Stimulated activated CD4-positive, alpha-beta T cell treated with anti-CD3 and anti-CD28 coated beads, TNF-alpha, amount 100 ng/mL, for 1 hour (primary cell): ENCODE results near the gene ATP6V1B1.

Experiments
- DNase-seq, 3 donors: peaks; one replicate each; pipeline ENCODE4 v3.0.0-alpha.2; 2020; ENCODE audit warnings: low read depth in 3 of 3, low spot score in 1 of 3

ATP6V1B1 gene

DNA sequence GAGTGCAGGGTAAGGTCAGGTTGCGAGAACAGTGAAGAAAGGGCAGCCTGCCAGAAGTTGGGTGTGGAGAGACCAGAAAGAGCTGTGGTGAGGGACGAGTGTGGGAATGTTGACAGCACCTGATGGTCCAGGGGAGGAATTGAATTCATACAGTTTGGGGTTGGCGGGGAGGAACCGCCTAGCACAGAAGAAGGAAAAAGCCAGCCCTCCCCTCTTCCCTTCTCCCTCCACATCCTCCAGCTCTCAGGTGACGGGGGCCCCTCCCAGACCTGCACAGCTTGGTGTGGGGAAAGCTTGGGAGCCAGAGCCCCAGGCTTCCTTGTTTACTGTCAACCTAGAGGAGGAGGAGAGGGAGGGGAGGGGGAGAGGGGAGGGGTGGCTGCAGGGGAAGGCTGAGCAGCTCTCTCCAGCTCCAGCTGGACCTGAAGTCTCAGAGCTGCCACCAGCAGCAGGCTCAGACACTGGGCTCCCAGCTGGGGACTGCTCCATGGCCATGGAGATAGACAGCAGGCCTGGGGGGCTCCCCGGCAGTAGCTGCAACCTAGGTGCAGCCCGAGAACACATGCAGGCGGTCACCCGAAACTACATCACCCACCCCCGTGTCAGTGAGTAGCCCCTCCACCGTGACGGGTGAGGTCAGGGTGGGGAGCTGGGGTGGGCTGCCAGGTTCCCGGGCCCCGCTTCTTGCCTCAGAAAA, at the start of gene ATP6V1B1:
Gene ATP6V1B1, plus strand, starts transcription at position 433 of the 697 bp plus-strand sequence. Its CDS starts 55 bp downstream, at position 488.
- DNase-seq: no peak

DNA sequence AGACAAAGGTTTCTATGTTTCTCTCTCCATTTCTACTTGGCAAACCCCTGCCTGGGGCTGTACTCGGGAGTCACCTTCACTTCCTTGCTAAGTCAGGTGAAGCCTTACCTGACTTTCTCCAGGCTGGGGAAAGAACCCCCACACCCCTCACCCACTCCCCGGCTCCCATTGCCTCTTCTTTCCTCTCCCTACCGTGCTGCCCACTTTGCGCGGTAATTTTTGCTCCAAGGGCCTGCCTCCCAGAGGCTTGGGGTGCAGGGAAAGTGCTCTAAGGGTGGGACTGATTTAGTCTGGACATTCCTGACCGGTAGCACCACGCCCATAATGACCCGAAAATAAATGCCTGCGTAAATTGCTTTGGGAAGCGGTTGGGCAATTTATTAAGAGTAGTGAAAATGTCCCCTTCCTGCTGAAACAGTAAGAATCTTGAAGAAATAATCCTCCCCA, 49.1 kb upstream of the ATP6V1B1 start:
- no peak for DNase-seq

DNA sequence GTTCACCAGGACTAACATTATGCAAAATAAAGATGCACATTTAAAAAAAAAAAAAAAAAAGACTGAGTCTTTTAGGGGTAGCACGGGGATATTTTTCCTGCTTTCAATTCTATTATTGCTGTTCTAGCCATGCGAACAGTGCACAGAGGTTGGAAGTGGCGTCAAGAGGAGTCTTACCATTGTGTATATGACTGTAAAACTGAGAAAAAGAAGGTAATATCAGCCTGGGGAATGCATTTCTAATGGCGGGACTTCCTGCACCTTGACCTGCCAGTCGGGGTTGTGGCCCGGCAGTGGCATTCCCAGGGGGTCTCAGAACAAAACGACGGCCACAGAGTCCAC, 48.5 kb upstream of the ATP6V1B1 start:
- DNase-seq: no peak

DNA sequence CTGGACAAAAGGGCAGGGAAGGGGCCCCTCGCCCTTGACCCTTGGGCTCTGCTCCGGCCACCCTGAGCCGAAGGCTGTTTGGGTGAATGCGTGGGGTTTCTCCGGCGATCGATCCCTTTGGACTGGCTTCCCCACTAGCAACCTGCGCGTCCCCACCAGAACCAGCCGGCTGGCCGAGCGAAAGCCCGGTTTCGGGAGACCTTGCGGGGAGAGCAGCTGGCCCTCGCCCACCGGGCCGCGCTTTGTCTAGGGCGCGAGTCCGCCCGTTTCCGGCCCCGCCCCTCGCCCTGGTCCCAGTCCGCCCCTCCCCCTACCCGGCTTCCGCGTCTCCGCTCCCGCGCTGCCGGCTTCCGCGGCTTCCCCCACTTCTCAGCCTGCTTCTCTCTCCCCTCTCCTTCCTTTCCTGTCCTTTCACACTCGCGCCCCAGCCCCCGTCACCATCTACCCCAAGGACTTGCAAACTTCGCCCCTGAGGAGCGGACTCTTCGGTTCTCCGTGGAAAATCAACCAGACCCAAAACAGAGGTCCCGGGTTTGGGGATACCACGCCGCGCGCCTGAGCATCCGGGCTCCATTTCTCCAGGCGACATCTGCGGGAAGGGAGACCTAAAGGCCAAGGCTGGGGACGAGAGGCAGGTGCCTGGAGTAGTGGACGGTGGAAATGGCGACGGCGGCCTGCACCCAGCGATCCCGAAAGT, 48.0 kb upstream of the ATP6V1B1 start:
- no peak for DNase-seq

DNA sequence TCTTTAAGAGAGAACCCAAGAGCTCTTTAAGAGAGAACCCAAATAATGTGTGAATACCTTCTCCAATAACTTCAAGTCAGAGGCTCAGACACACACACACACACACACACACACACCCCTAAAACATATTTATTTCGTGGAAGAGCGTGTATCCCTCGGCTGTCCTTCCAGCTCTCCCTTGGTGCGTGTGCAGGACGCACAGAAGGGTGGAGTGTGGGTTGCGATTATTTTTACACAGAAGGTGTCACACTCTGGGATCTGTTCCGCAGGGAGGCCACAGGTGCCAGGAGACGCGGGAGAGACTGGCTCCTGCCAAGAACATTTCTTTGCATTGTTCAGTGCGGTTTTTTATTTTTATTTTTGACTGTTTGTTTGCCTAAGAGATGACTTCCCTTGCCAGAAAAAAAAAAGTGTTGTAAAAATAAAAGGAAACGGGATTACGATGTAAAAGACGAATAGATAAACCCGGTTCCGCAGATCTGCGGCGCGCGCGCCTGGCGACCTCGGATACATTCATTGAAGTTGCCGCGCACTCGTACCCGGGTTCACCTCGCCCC, 47.3 kb upstream of the ATP6V1B1 start:
- no peak for DNase-seq

DNA sequence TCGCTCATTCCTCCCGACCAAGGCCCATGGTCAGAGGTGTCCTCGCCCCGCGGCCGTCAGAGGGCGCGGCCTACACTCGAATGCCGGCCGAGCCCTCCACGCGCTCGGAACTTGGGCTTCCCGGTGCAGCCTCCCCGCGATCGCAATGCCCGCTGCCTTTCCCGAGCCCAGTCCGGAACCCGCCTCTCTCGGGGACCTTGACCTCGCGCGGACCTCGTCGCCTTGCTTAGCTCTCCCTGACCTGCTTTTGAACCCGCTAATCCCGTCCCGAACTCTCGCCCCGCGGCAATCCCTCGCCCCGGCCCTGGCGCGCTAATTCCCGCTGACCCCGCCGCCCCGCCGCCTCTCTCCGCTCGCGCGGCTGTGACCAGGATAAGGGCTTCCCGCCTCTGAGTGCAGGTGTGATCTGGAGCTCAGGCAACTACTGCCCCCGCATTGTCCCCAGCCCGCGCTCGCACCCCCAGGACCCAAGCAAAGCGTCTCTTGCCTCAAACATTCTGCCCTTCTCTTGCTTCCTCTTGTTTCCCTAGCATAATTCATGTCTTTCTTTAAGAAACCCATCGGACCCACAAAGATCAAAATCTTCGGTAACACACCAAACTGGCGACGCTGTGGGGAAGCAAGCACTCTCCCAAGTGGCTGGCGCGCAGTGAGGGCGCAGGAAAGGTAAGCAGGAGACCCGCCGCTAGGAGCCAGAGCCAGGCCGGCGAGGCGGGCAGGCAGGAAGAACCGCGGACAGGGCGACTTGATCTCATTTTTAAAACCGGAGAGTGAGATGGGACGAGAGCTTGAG, 46.6 kb upstream of the ATP6V1B1 start:
- no peak for DNase-seq

DNA sequence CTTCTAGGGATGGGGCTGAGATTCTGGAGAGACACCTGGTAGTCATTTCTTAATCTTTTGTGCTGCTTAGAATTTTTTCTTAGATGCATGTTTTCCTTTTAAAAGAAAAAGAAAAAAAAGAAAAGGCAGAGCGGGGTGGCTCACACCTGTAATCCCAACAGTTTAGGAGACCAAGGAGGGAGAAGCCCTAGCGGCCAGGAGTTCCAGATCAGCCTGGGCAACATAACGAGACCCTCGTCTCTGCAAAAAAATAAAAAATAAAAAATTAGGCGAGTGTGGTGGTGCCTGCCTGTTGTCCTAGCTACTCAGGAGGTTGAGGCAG, 46.0 kb upstream of the ATP6V1B1 start:
- no peak for DNase-seq

DNA sequence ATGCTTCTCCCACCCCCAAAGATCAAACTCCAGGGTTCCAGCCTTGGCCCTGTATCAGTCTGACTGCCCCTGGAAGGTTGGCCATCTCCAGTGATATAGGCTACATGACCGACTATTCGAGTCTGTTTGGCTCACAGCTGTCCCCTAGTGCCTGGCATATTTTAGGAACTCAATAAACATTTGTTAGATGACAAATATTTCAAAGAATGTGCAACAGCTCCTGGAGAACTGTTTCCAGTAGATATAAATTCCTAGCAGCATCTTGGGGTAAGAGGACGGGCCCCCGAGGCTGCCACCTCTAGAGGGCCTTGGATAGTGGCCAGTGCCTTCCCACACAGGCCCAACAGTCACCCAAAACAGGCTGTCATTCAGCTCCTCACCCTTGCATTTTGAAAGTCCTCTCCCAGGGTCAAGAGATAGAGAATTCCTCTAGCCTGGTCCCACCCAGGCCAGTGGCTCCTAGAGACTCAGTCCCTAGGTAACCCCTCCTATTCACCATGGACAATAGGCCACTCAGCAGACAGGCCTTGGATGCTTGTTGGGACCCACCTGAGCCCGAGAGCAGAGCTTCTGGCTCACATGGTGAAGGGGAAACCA, 45.1 kb upstream of the ATP6V1B1 start:
- DNase-seq: no peak

DNA sequence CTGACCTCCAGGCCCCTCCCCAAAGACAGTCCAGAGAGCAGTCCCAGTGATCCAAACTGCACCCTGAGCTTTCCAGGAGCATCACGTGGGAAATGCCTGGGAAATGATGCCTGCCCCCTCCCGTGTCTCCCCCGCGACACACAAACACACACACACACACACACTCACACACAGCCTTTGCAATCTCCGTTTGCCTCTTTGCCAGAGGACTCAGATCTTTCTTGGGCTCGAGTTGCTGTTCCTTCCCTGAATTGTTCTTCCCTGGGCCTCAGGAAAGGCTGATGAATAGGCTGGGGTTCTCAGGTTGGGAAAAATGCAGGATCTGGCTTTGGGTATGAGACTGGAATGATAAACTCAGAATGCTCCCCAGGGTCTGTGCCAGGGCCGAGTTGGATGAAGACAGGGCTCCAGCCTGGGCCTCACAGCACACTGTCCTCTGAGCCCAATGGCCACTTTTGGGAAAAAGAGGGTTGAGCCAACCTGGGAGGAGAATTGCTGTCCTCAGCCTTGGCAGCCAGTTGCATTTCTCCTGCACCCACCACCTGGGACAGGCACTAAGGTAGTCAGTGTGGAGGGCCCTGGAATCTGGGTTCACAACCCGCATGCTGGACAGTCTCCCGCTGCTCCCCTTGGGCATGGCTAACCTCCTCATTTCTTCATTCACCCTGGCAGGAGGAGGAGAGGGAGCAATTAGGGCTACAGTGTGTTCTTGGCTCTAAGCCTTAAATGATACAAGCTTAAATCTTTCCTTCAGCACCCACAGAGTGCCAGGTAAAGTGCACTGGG, 43.9 kb upstream of the ATP6V1B1 start:
- DNase-seq: no peak

DNA sequence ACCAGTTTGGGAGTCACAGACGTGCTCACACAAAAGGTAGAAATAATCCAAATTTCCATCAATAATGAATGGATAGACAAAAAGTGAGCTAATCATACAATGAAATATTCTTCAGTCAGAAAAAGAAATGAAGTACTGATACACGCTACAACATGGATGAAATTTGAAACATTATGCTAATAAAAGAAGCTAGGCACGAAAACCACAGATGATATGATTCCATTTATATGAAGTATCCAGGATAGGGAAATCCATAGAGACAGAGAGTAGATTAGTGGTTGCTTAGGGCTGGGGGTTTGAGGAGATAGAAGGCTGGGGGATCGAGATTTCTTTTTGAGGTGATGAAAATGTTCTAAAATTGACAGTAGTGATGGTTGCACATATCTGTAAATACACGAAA, 43.0 kb upstream of the ATP6V1B1 start:
- no peak for DNase-seq

DNA sequence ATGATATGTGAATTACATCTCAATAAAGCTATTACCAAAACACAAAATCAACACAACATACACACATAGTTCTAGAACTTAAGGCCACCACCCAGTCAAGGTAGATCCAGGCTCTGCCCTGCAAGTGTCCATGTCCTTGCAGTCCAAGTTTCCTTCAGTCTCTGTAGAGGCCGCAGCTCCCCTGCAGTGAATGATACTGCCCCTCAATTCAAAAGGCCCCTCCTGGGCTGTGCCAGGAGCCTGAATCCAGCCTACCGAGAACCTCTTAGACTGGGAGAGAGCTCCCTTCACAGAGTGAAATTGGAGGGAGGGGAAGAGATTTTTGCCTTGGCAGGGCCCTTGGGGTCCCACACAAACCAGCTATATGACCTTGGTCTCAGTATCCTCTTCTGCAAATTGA, 42.5 kb upstream of the ATP6V1B1 start:
- no peak for DNase-seq

DNA sequence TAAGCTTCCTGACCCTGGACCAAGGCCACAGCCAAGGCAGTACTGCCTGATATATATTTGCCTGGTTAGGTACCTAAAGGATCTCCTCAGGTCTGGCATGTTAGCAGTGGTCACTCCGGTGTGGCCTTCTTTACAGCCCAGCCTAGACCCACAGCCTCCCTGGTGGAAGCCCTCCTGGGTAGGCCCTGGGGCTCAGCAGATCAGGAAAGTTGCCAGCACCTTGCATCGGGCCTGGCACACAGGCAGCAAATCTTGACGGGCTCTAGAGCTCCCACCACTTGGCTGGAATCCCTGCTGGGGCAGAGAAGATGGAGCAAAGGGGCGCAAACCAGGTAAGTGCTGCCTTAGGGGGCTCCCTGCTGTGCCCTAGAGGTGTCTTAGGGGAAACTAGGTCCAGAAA, 40.9 kb upstream of the ATP6V1B1 start:
- DNase-seq: no peak

DNA sequence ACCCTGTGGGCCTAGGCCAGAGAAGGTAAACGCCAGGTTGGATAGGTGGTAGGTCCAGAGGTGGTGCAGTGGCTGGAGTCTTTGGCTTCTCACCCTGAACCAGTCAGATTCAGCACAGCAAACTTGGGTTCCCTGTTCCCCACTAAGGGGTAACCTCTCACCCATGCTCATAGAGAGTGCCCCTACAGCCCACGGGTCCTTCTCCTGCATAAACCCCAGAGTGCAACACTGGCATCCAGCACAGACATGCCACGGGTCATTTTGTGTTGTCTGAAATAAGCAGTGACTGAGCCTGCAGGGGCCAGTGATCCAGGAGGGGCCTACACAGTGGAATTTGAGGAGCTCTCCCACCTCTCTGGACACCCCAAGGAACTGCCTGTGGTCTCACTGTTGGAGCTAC, 40.5 kb upstream of the ATP6V1B1 start:
- DNase-seq: no peak

DNA sequence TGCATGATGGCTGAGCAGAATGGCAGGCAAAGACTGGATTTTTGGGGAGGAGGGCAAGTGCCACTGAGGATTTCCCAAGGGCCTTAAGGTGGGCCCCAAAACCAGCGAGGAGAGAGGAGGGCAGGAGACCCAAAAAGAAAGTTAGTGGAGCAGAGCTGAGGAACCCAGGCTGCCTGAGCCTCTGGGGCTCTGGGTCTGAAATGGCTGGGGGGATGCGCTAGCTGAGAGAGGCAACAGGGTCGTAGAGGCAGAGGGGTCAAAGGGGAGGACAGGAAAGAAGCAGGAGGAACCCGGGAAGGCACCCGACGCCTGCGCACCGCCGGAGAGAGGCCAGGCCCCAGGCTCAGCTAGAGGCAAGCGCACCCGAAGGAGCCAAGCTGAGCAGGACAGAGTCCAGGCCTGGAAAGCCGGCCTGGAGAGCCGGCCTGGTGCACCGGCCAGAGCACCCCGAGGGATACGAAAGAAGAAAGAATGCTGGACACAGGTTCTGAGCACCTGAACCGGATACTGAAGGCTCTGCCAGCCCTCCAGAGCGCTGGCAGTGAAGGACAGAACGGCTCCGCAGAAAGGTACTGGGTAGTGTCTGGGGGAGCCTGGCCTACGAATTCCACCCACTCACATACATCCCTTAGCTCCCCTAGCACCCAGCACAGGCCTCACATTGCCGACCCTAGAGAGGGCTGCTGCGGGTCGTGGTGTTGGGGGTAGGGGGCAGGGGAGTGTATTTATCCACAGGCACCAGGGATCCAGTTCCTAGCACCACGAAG, 39.5 kb upstream of the ATP6V1B1 start:
- DNase-seq: no peak

DNA sequence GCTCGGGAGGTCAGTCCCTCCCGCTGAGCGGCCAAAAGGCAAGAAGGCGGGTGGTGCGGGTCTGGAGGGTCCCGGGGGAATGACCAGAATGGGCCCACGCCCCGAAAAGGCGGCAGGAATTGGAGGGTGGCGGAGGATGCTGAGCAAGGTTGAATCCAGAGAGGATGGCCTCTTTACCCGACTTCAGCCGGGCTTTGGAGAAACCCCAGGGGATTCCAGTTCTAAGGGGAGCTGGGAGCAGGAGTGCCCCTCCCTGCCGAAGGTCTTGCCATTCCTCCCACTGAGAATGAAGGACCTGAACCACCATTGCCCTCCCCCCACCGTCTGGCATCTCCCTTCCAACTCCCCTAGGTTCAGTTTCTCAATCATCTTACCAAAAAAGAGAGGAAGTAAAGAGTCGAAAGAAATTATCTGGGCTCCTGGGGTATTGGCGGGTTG, 38.9 kb upstream of the ATP6V1B1 start:
- DNase-seq: no peak

DNA sequence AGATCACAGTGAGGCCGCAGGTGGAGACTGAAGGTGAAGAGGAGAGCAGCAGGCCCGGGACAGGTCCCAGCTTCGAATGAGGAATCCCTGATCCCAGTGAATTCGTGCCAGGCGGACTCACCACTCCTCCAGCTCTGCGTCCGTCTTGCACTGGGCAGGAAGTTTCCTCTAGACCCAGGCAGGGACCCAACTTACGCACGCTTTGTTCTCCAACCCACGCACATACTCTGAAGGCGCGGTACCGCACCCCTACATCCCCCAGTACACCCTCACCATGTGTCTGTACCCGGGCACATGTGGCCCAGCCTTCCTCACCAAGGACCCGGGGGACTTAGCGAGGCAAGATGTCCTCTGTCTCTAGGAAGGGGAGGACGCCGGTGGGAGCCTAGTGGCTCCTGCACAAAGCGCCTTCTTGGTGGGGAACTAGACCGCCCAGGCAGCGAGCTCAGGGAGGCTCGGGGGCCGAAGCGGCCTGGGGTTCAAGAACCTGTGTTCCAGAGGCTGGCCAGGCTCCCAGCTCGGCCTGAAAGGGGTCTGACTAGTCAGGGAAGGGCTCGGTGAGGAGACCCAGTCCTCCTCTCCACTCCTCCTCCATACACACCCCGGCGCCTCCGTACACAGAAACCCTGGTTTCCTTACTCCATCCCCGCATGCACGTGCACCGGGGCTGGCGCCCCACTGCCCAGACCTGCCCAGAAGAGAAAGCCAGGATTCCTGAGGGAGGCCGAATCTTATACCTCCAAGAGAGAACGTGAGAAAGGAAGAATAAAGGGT, 38.3 kb upstream of the ATP6V1B1 start:
- DNase-seq: no peak

DNA sequence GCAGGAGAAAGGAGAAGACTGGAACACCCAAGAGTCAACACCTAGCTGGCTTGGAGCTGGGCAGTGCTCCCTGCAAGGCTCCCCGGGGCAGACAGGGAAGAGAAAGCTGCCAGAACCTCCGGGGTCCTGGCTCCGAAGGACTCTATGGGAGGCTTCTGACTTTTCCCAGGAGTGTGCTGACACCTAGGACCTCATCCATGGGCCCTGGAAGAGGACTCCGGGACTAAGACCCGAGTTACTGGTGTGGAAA, 37.8 kb upstream of the ATP6V1B1 start:
- DNase-seq: no peak

DNA sequence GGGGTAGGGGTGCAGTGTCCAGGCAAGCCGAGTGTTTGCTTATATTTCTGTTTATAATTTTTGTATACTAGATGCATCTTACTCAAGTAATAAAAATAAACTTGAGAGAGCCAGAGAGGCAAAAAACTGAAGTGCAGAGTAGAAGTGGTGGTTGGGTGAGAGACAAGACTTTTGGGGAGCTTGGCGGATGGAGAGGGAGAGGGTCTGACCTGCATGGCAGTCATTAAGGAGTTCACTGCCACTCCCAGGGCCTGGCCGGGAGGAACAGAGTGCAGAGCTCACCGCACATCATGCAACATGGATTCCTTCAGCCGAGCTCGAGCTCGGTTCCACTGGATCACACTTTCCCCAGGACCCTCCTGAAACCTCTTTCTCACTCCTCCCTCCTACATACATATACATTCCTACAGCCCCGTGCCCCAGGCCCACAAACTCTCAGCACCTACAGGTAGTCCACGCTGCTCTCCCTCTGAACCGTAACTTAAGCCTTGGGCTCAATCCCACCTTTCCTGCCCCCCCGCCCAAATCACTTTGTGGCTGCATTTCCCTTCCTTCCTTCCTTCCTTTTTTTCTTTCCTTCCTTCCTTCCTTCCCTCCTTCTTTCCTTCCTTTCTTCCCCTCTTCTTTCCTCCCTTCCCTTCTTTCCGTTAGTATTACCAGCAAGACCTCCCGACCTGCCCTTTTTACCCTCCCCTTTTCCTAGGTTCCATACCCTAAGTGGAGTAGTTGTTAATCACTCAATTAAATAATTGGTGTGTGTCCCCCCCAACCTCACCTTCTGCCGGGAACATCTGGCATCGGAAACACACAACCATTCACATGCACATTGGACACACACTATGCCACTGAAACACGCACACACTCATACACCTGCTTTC, 37.1 kb upstream of the ATP6V1B1 start:
- DNase-seq: no peak
